GM12878 (cell line): Measurements from ENCODE around the gene MANF. TPM values are rescaled to one million over a fixed set of nuclear protein-coding genes. Genes with fewer than 3 reads are reported as not detected.

Source experiments
- ATF7 ChIP-seq: fragments of 450-650 bp; IDR thresholded peaks from 2 replicates; pipeline ENCODE4 v1.6.1; 2016; ENCODE audit warnings: low read depth, mild to moderate bottlenecking
- BHLHE40 ChIP-seq, 2 experiments: fragments of 450-650 bp in 1 of 2; IDR thresholded peaks; 2 replicates each; pipeline ENCODE4 v1.6.1; 2011 to 2017; ENCODE audit warnings: low read depth in 2 of 2, borderline replicate concordance in 1 of 2, improper control_type of control experiment in 1 of 2, low read length in 1 of 2, mild to moderate bottlenecking in 1 of 2
- EZH2 ChIP-seq: IDR thresholded peaks from 2 replicates; pipeline ENCODE4 v1.6.1; 2012; ENCODE audit warnings: low read depth, mild to moderate bottlenecking, control low read depth, inconsistent platforms, low read length, borderline replicate concordance; ENCODE audit not compliant: control insufficient read depth
- GATAD2B ChIP-seq: fragments of 450-650 bp; conservative IDR thresholded peaks from 2 replicates; pipeline ENCODE4 v1.6.1; 2017; ENCODE audit warnings: low read depth, mild to moderate bottlenecking, moderate library complexity
- HDGF ChIP-seq: fragments of 450-650 bp; IDR thresholded peaks from 2 replicates; pipeline ENCODE4 v1.6.1; 2016; ENCODE audit warnings: antibody characterized with exemption
- JUNB ChIP-seq: IDR thresholded peaks from 2 replicates; pipeline ENCODE4 v1.6.1; 2016; ENCODE audit warnings: antibody characterized with exemption, mild to moderate bottlenecking
- NFXL1 ChIP-seq: fragments of 450-650 bp; IDR thresholded peaks from 2 replicates; pipeline ENCODE4 v1.6.1; 2017; ENCODE audit warnings: antibody characterized with exemption, mild to moderate bottlenecking, borderline replicate concordance
- NFYB ChIP-seq: IDR thresholded peaks from 2 replicates; pipeline ENCODE4 v1.6.1; 2011; ENCODE audit warnings: low read depth, mild to moderate bottlenecking, low read length, improper control_type of control experiment, moderate library complexity; ENCODE audit not compliant: insufficient read depth
- NR2C1 ChIP-seq: fragments of 450-650 bp; IDR thresholded peaks from 2 replicates; pipeline ENCODE4 v1.6.1; 2017; ENCODE audit warnings: antibody characterized with exemption, mild to moderate bottlenecking, moderate library complexity
- PAX8 ChIP-seq: fragments of 450-650 bp; IDR thresholded peaks from 2 replicates; pipeline ENCODE4 v1.6.1; 2017; ENCODE audit warnings: mild to moderate bottlenecking, moderate library complexity
- RBBP5 ChIP-seq: fragments of 200-600 bp; sonication (generic); conservative IDR thresholded peaks from 2 replicates; pipeline ENCODE4 v1.6.1; 2016
- RCOR1 ChIP-seq: conservative IDR thresholded peaks from 2 replicates; pipeline ENCODE4 v1.6.1; 2012; ENCODE audit warnings: low read depth, low read length, improper control_type of control experiment
- RFX5 ChIP-seq: IDR thresholded peaks from 2 replicates; pipeline ENCODE4 v1.6.1; 2011; ENCODE audit warnings: low read depth, low read length, improper control_type of control experiment
- SIX5 ChIP-seq: IDR thresholded peaks from 2 replicates; pipeline ENCODE4 v1.6.1; 2011; ENCODE audit warnings: mild to moderate bottlenecking, low read depth, low read length, moderate library complexity; ENCODE audit not compliant: severe bottlenecking
- SMAD1 ChIP-seq: fragments of 450-650 bp; IDR thresholded peaks from 2 replicates; pipeline ENCODE4 v1.6.1; 2018; ENCODE audit warnings: mild to moderate bottlenecking, low read depth; ENCODE audit not compliant: partially characterized antibody
- SPI1 ChIP-seq: IDR thresholded peaks from 2 replicates; pipeline ENCODE4 v1.6.1; 2011; ENCODE audit warnings: low read depth, mild to moderate bottlenecking, low read length, moderate library complexity, borderline replicate concordance; ENCODE audit not compliant: insufficient read depth
- TARDBP ChIP-seq: IDR thresholded peaks from 2 replicates; pipeline ENCODE4 v1.6.1; 2016; ENCODE audit warnings: borderline replicate concordance
- TCF7 ChIP-seq: IDR thresholded peaks from 2 replicates; pipeline ENCODE4 v1.6.1; 2014; ENCODE audit warnings: antibody characterized with exemption, borderline replicate concordance
- ZBED1 ChIP-seq: IDR thresholded peaks from 2 replicates; pipeline ENCODE4 v1.6.1; 2016; ENCODE audit warnings: borderline replicate concordance
- ZNF207 ChIP-seq: fragments of 450-650 bp; IDR thresholded peaks from 2 replicates; pipeline ENCODE4 v1.6.1; 2014; ENCODE audit warnings: antibody characterized with exemption, mild to moderate bottlenecking, borderline replicate concordance
- ZNF384 ChIP-seq: IDR thresholded peaks from 2 replicates; pipeline ENCODE4 v1.6.1; 2012; ENCODE audit warnings: low read depth, mild to moderate bottlenecking, low read length, improper control_type of control experiment, borderline replicate concordance
- ZNF622 ChIP-seq: fragments of 450-650 bp; IDR thresholded peaks from 2 replicates; pipeline ENCODE4 v1.6.1; 2017; ENCODE audit warnings: mild to moderate bottlenecking, inconsistent platforms
- polyA plus RNA-seq, 11 experiments: library from polyadenylated mRNA; depleted of rRNA in 4 of 11; unstranded in 6 of 11; stranded (reverse) in 5 of 11; fragments of >200 nt; fragmentation: Nextera tagmentation in 4 of 11; fragmentation: Illumina TruSeq in 1 of 11; extraction: Ambion mirVana in 4 of 11; extraction: Trizol in 1 of 11; gene quantifications; 1 replicate in 1 of 11; 2 replicates in 10 of 11; pipeline versions ENCODE4 v1.2.1 to v1.2.3, GENCODE V29; 2011 to 2016; ENCODE audit warnings: inconsistent platforms in 2 of 11, missing spikeins in 2 of 11, low read depth in 1 of 11
- total RNA-seq, 4 experiments: library from RNA; depleted of rRNA in 3 of 4; stranded (reverse); fragments of >200 nt in 3 of 4; fragmentation: Illumina TruSeq in 1 of 4; extraction: Trizol in 1 of 4; gene quantifications; 2 replicates each; pipeline versions ENCODE4 v1.2.1 to v1.2.3, GENCODE V29; 2013 to 2021
- TF ChIP-seq, protein P1 (sequence below): fragments of 450-650 bp; IDR thresholded peaks from 2 replicates; pipeline ENCODE4 v1.6.1; 2017; ENCODE audit warnings: low read depth, mild to moderate bottlenecking, moderate library complexity
- TF ChIP-seq, protein P2 (sequence below): fragments of 450-650 bp; IDR thresholded peaks from 2 replicates; pipeline ENCODE4 v1.6.1; 2016; ENCODE audit warnings: mild to moderate bottlenecking
- TF ChIP-seq, protein P3 (sequence below): fragments of 450-650 bp; conservative IDR thresholded peaks from 2 replicates; pipeline ENCODE4 v1.6.1; 2017; ENCODE audit warnings: mild to moderate bottlenecking, moderate library complexity

MANF gene
- total and polyA plus RNA-seq, 10 of the 15 experiments (the other 5 are each of a cell fraction or from before 2014, with no cell fraction given), result 22.0 to 120 (median 82.9) TPM

DNA sequence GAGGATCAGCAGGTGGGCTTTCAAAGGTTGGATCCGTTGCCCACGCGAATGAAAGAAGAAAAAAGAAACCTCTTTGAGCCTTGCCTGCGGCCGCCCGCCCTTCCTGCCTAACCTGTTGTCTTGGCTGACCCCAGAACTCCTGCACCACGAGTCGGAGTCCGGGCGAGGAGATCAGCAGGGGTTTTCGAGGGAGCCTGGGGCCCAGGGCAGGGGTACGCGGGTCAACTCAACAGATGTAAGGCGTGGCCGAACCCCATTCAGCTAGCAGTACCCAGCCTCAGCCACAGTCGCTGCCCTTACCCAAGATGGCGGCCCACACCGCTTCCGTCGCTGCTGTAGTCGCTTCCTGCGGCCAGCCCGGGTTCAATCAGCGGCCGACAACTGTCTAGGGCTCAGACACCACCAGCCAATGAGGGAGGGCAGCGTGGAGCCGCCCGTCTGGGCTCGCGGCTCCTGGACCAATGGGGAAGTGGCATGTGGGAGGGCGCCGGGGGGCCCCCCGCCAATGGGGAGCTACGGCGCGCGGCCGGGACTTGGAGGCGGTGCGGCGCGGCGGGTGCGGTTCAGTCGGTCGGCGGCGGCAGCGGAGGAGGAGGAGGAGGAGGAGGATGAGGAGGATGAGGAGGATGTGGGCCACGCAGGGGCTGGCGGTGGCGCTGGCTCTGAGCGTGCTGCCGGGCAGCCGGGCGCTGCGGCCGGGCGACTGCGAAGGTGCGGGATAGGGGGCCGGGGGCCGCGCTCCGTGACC, at the start of gene MANF (continued):
- TF ChIP-seq SIX5, result peak; percentile 68
- TF ChIP-seq HDGF, result no peak
- TF ChIP-seq RFX5, result peak; percentile 79; the same call in 1 of the 2 replicates
- peak; percentile 62; the same call in 1 of the 2 replicates for TF ChIP-seq GATAD2B
- TF ChIP-seq RBBP5, result no peak
- peak; percentile 73 for TF ChIP-seq NR2C1
- peak in 1 of 2 experiments; percentile 55; a peak in 2 of 4 replicates for TF ChIP-seq BHLHE40 (IDR thresholded peaks at IDR 0.05; ENCODE audit: borderline replicate concordance in 1 of 2, low read depth in 2 of 2, low read length in 1 of 2)
- TF ChIP-seq, protein P1, sequence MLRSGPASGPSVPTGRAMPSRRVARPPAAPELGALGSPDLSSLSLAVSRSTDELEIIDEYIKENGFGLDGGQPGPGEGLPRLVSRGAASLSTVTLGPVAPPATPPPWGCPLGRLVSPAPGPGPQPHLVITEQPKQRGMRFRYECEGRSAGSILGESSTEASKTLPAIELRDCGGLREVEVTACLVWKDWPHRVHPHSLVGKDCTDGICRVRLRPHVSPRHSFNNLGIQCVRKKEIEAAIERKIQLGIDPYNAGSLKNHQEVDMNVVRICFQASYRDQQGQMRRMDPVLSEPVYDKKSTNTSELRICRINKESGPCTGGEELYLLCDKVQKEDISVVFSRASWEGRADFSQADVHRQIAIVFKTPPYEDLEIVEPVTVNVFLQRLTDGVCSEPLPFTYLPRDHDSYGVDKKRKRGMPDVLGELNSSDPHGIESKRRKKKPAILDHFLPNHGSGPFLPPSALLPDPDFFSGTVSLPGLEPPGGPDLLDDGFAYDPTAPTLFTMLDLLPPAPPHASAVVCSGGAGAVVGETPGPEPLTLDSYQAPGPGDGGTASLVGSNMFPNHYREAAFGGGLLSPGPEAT, result peak; percentile 77; the same call in 1 of the 2 replicates
- no peak for TF ChIP-seq ZBED1
- no peak for TF ChIP-seq TCF7
- no peak; the same call in 1 of the 2 replicates for TF ChIP-seq ATF7
- TF ChIP-seq ZNF384, result no peak
- TF ChIP-seq JUNB, result no peak
- TF ChIP-seq, protein P2, sequence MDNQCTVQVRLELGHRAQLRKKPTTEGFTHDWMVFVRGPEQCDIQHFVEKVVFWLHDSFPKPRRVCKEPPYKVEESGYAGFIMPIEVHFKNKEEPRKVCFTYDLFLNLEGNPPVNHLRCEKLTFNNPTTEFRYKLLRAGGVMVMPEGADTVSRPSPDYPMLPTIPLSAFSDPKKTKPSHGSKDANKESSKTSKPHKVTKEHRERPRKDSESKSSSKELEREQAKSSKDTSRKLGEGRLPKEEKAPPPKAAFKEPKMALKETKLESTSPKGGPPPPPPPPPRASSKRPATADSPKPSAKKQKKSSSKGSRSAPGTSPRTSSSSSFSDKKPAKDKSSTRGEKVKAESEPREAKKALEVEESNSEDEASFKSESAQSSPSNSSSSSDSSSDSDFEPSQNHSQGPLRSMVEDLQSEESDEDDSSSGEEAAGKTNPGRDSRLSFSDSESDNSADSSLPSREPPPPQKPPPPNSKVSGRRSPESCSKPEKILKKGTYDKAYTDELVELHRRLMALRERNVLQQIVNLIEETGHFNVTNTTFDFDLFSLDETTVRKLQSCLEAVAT, result peak; percentile 82
- peak; percentile 51; the same call in 1 of the 2 replicates for TF ChIP-seq SPI1
- no peak for TF ChIP-seq PAX8
- TF ChIP-seq, protein P3, sequence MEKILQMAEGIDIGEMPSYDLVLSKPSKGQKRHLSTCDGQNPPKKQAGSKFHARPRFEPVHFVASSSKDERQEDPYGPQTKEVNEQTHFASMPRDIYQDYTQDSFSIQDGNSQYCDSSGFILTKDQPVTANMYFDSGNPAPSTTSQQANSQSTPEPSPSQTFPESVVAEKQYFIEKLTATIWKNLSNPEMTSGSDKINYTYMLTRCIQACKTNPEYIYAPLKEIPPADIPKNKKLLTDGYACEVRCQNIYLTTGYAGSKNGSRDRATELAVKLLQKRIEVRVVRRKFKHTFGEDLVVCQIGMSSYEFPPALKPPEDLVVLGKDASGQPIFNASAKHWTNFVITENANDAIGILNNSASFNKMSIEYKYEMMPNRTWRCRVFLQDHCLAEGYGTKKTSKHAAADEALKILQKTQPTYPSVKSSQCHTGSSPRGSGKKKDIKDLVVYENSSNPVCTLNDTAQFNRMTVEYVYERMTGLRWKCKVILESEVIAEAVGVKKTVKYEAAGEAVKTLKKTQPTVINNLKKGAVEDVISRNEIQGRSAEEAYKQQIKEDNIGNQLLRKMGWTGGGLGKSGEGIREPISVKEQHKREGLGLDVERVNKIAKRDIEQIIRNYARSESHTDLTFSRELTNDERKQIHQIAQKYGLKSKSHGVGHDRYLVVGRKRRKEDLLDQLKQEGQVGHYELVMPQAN, result peak; percentile 86
- peak; percentile 23 for TF ChIP-seq SMAD1
- no peak for TF ChIP-seq EZH2
- TF ChIP-seq NFYB, result peak; percentile 96
- TF ChIP-seq NFXL1, result peak; percentile 86
- TF ChIP-seq ZNF622, result no peak
- no peak for TF ChIP-seq ZNF207
- no peak for TF ChIP-seq RCOR1
- peak; percentile 63; the same call in 1 of the 2 replicates for TF ChIP-seq TARDBP
